Measurements from ENCODE around the gene XRCC5. TPM values are rescaled to one million over a fixed set of nuclear protein-coding genes. Genes with fewer than 3 reads are reported as not detected.

XRCC5 gene
- total and polyA plus RNA-seq, 2 donors (not counting 1 experiment from before 2014, with no cell fraction given): 45.5 to 198 TPM

DNA sequence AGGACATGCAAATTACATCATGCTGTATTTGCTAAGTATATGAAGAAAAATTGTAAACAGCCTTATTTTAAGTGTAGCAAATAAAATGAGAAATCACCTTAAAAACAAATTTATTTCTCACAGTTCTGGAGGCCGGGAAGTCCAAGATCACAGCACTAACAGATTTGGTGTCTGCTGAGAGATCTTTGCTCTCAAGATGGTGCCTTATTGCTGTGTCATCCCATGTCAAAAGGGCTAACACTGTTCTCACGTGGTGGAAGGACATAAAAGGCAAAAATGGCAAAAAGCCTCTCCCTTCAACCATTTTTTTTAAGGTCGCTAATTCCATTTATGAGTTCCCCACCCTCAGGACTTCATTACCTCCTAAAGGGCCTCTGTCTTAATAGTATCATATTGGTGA is 12.1 kb downstream of the XRCC5 start:
- Histone ChIP-seq H2AFZ (ENCODE audit: insufficient read depth, low read depth, low read length, poor library complexity, severe bottlenecking) (no peak overlapping the region), H3K79me2 (ENCODE audit: control insufficient read depth, insufficient read depth, low read length) (peaks cover 96% of the 10 kb centered on the region), H3K9ac (ENCODE audit: low read length) (no peak overlapping the region), H3K4me3 (ENCODE audit: control extremely low read depth in 1 of 5, extremely low read depth in 1 of 5, insufficient read depth in 1 of 5, low read depth in 2 of 5, low read length in 4 of 5) (no peak overlapping the region), H3K27me3 (replicated peaks in 1 of 4; ENCODE audit: control extremely low read depth in 1 of 4, control insufficient read depth in 3 of 4, insufficient read depth in 4 of 4, low read length in 3 of 4) (no peaks in the 10 kb centered on the region), H3K4me1 (ENCODE audit: control insufficient read depth in 2 of 2, insufficient read depth in 2 of 2, low read length in 2 of 2) (no peaks in the 10 kb centered on the region), H3K27ac (ENCODE audit: low read length in 2 of 2) (no peak overlapping the region), H3K4me2 (replicated peaks; ENCODE audit: low read depth, low read length, poor library complexity, severe bottlenecking) (no peak overlapping the region), H3K9me3 (ENCODE audit: control extremely low read depth in 1 of 3, control insufficient read depth in 2 of 3, insufficient read depth in 1 of 3, low read length in 2 of 3) (no peaks in the 10 kb centered on the region), H3K36me3 (replicated peaks in 1 of 2; ENCODE audit: control extremely low read depth in 1 of 2, control insufficient read depth in 1 of 2, extremely low read depth in 1 of 2, insufficient read depth in 2 of 2, low read length in 1 of 2) (peaks cover 15 to 94% of the 10 kb centered on the region in 2 experiments), H4K20me1 (ENCODE audit: control insufficient read depth, insufficient read depth, low read length, poor library complexity, severe bottlenecking) (peaks cover 41% of the 10 kb centered on the region)
- CTCF ChIA-PET: no interaction called here
- H3K27me3 Mint-ChIP-seq: no peaks in the 10 kb centered on the region
- H3K27ac Mint-ChIP-seq: no peak overlapping the region
- TF ChIP-seq CTCF (IDR thresholded peaks at IDR 0.05): no peak
- no peak for TF ChIP-seq EZH2 (IDR thresholded peaks at IDR 0.05; ENCODE audit: borderline replicate concordance, insufficient read depth, low read depth, low read length, poor library complexity, severe bottlenecking)
- intact Hi-C loops (cut with micrococcal nuclease): no loop called here
- no peaks in the 10 kb centered on the region for H3K9me3 Mint-ChIP-seq (ENCODE audit: insufficient read depth)
- no peak overlapping the region for H3K4me3 Mint-ChIP-seq
- DNase-seq: no peak
- 100% methylated on average over 1 of the region's 3 CpGs for WGBS (ENCODE audit: insufficient coverage)
- ATAC-seq (ENCODE audit: low read depth): no peak
- POLR2A ChIA-PET: no interaction called here
- peaks cover 17% of the 10 kb centered on the region for H3K4me1 Mint-ChIP-seq

DNA sequence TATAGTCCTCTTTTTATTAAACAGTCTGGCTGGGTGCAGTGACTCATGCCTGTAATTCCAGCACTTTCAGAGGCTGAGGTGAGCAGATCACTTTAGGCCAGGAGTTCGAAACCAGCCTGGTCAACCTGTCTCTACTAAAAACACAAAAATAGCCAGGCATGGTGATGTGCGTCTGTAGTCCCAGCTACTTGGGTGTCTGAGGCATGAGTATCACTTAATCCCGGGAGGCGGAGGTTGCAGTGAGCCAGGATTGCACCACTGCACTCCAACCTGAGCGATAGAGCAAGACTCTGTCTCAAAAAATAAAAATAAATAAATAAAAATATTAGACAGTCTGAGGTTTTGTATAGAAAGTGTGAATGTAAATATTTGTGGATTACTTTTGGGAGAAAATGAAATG is 17.8 kb downstream of the XRCC5 start:
- POLR2A ChIA-PET: no interaction called here
- Histone ChIP-seq H3K9ac (ENCODE audit: low read length) (no peak overlapping the region), H4K20me1 (ENCODE audit: control insufficient read depth, insufficient read depth, low read length, poor library complexity, severe bottlenecking) (peaks cover 64% of the 10 kb centered on the region), H3K79me2 (ENCODE audit: control insufficient read depth, insufficient read depth, low read length) (peaks cover 53% of the 10 kb centered on the region), H3K9me3 (ENCODE audit: control extremely low read depth in 1 of 3, control insufficient read depth in 2 of 3, insufficient read depth in 1 of 3, low read length in 2 of 3) (no peaks in the 10 kb centered on the region), H3K4me2 (replicated peaks; ENCODE audit: low read depth, low read length, poor library complexity, severe bottlenecking) (no peak overlapping the region), H3K27ac (ENCODE audit: low read length in 2 of 2) (no peak overlapping the region), H3K4me1 (ENCODE audit: control insufficient read depth in 2 of 2, insufficient read depth in 2 of 2, low read length in 2 of 2) (no peaks in the 10 kb centered on the region), H3K27me3 (replicated peaks in 1 of 4; ENCODE audit: control extremely low read depth in 1 of 4, control insufficient read depth in 3 of 4, insufficient read depth in 4 of 4, low read length in 3 of 4) (no peaks in the 10 kb centered on the region), H2AFZ (ENCODE audit: insufficient read depth, low read depth, low read length, poor library complexity, severe bottlenecking) (no peak overlapping the region), H3K36me3 (replicated peaks in 1 of 2; ENCODE audit: control extremely low read depth in 1 of 2, control insufficient read depth in 1 of 2, extremely low read depth in 1 of 2, insufficient read depth in 2 of 2, low read length in 1 of 2) (peaks cover 6 to 93% of the 10 kb centered on the region in 2 experiments), H3K4me3 (ENCODE audit: control extremely low read depth in 1 of 5, extremely low read depth in 1 of 5, insufficient read depth in 1 of 5, low read depth in 2 of 5, low read length in 4 of 5) (no peak overlapping the region)
- ATAC-seq (ENCODE audit: low read depth) (no peak), DNase-seq (no peak)
- Mint-ChIP-seq H3K4me3 (no peak overlapping the region), H3K27me3 (no peaks in the 10 kb centered on the region), H3K27ac (no peak overlapping the region), H3K9me3 (ENCODE audit: insufficient read depth) (no peaks in the 10 kb centered on the region), H3K4me1 (peaks cover 6% of the 10 kb centered on the region)
- 100% methylated on average over 1 of the region's 5 CpGs for WGBS (ENCODE audit: insufficient coverage)
- CTCF ChIA-PET: no interaction called here
- intact Hi-C loops (cut with micrococcal nuclease): no loop called here
- TF ChIP-seq CTCF (IDR thresholded peaks at IDR 0.05) (no peak), EZH2 (IDR thresholded peaks at IDR 0.05; ENCODE audit: borderline replicate concordance, insufficient read depth, low read depth, low read length, poor library complexity, severe bottlenecking) (no peak)
